Upper lobe of left lung (tissue), 4 donors: ENCODE measurements around the gene DGKB.

Experiments
- CTCF ChIP-seq, 6 experiments: fragments of 450-650 bp in 4 of 6; fragments of 200-600 bp in 2 of 6; sonication (generic) in 2 of 6; IDR thresholded peaks; one replicate each; pipeline ENCODE4 v1.5.1; 2016 to 2019; ENCODE audit warnings: antibody characterized with exemption in 6 of 6
- POLR2A ChIP-seq, 4 donors: fragments of 450-650 bp; IDR thresholded peaks; one replicate each; pipeline ENCODE4 v1.5.1; 2016 to 2017; ENCODE audit warnings: antibody characterized with exemption in 4 of 4, mild to moderate bottlenecking in 2 of 4
- POLR2AphosphoS5 ChIP-seq, 2 donors: sonication (generic); formaldehyde crosslinking; IDR thresholded peaks; one replicate each; pipeline ENCODE4 v1.5.1; 2017; ENCODE audit warnings: antibody characterized with exemption in 2 of 2

GRCh38 chr7:14570750-14571607, 331.6 kb downstream of the DGKB start:
- TF ChIP-seq POLR2A (IDR thresholded peaks at IDR 0.05) (no peak), POLR2AphosphoS5 (IDR thresholded peaks at IDR 0.05) (no peak), CTCF (IDR thresholded peaks at IDR 0.05) (no peak)
